Measurements from ENCODE around the gene CD200R1L.

Gene CD200R1L

GRCh38 chr3:112818289-112818688, 28.4 kb downstream of the CD200R1L start:
- Histone ChIP-seq H3K27me3 (replicated peaks; ENCODE audit: control insufficient read depth, insufficient read depth, low read length) (no peaks in the 10 kb centered on the region), H3K36me3 (ENCODE audit: control insufficient read depth, insufficient read depth, low read length, severe bottlenecking) (no peaks in the 10 kb centered on the region), H3K4me1 (ENCODE audit: control insufficient read depth, insufficient read depth, low read length) (peaks cover 28% of the 10 kb centered on the region), H3K9me3 (ENCODE audit: control insufficient read depth, low read length) (no peaks in the 10 kb centered on the region), H3K9ac (ENCODE audit: low read length) (peak overlapping the region; percentile 8), H3K4me3 (ENCODE audit: low read length) (no peak overlapping the region)
- DNase-seq (ENCODE audit: low read depth) = peak; percentile 70

GRCh38 chr3:112817797-112818196, 28.9 kb downstream of the CD200R1L start:
- peak overlapping the region; percentile 8 for H3K9ac ChIP-seq (ENCODE audit: low read length)
- H3K4me1 ChIP-seq (ENCODE audit: control insufficient read depth, insufficient read depth, low read length) = peaks cover 33% of the 10 kb centered on the region
- no peaks in the 10 kb centered on the region for H3K27me3 ChIP-seq (replicated peaks; ENCODE audit: control insufficient read depth, insufficient read depth, low read length)
- no peaks in the 10 kb centered on the region for H3K36me3 ChIP-seq (ENCODE audit: control insufficient read depth, insufficient read depth, low read length, severe bottlenecking)
- DNase-seq (ENCODE audit: low read depth) = no peak
- H3K9me3 ChIP-seq (ENCODE audit: control insufficient read depth, low read length) = no peaks in the 10 kb centered on the region
- no peak overlapping the region for H3K4me3 ChIP-seq (ENCODE audit: low read length)

- no peaks in the 10 kb centered on the region for H3K27me3 ChIP-seq (replicated peaks; ENCODE audit: control insufficient read depth, insufficient read depth, low read length)
- no peak overlapping the region for H3K9ac ChIP-seq (ENCODE audit: low read length)
- H3K9me3 ChIP-seq (ENCODE audit: control insufficient read depth, low read length) = no peaks in the 10 kb centered on the region
- no peak for DNase-seq (ENCODE audit: low read depth)
- H3K4me3 ChIP-seq (ENCODE audit: low read length) = no peak overlapping the region
- peaks cover 38% of the 10 kb centered on the region for H3K4me1 ChIP-seq (ENCODE audit: control insufficient read depth, insufficient read depth, low read length)
- no peaks in the 10 kb centered on the region for H3K36me3 ChIP-seq (ENCODE audit: control insufficient read depth, insufficient read depth, low read length, severe bottlenecking)
These were observed 29.4 kb downstream of the CD200R1L start for GRCh38 chr3:112817271-112817670.

- no peak for DNase-seq (ENCODE audit: low read depth)
- H3K9me3 ChIP-seq (ENCODE audit: control insufficient read depth, low read length) = no peaks in the 10 kb centered on the region
- H3K4me3 ChIP-seq (ENCODE audit: low read length) = no peak overlapping the region
- no peaks in the 10 kb centered on the region for H3K36me3 ChIP-seq (ENCODE audit: control insufficient read depth, insufficient read depth, low read length, severe bottlenecking)
- no peaks in the 10 kb centered on the region for H3K27me3 ChIP-seq (replicated peaks; ENCODE audit: control insufficient read depth, insufficient read depth, low read length)
- H3K9ac ChIP-seq (ENCODE audit: low read length) = no peak overlapping the region
- peaks cover 47% of the 10 kb centered on the region for H3K4me1 ChIP-seq (ENCODE audit: control insufficient read depth, insufficient read depth, low read length)
These were observed 30.7 kb downstream of the CD200R1L start for GRCh38 chr3:112815981-112816380.

GRCh38 chr3:112814266-112814665, 32.4 kb downstream of the CD200R1L start:
- H3K36me3 ChIP-seq (ENCODE audit: control insufficient read depth, insufficient read depth, low read length, severe bottlenecking) = no peaks in the 10 kb centered on the region
- H3K27me3 ChIP-seq (replicated peaks; ENCODE audit: control insufficient read depth, insufficient read depth, low read length) = no peaks in the 10 kb centered on the region
- no peak overlapping the region for H3K4me3 ChIP-seq (ENCODE audit: low read length)
- DNase-seq (ENCODE audit: low read depth) = peak; percentile 91
- peak overlapping the region; percentile 81 for H3K9ac ChIP-seq (ENCODE audit: low read length)
- peaks cover 56% of the 10 kb centered on the region for H3K4me1 ChIP-seq (ENCODE audit: control insufficient read depth, insufficient read depth, low read length)
- no peaks in the 10 kb centered on the region for H3K9me3 ChIP-seq (ENCODE audit: control insufficient read depth, low read length)

GRCh38 chr3:112813723-112814171, 32.9 kb downstream of the CD200R1L start:
- H3K4me3 ChIP-seq (ENCODE audit: low read length) = peak overlapping the region; percentile 9
- no peaks in the 10 kb centered on the region for H3K36me3 ChIP-seq (ENCODE audit: control insufficient read depth, insufficient read depth, low read length, severe bottlenecking)
- peaks cover 52% of the 10 kb centered on the region for H3K4me1 ChIP-seq (ENCODE audit: control insufficient read depth, insufficient read depth, low read length)
- H3K9me3 ChIP-seq (ENCODE audit: control insufficient read depth, low read length) = no peaks in the 10 kb centered on the region
- H3K9ac ChIP-seq (ENCODE audit: low read length) = peak overlapping the region; percentile 81
- H3K27me3 ChIP-seq (replicated peaks; ENCODE audit: control insufficient read depth, insufficient read depth, low read length) = no peaks in the 10 kb centered on the region
- peak; percentile 38 for DNase-seq (ENCODE audit: low read depth)

- H3K9me3 ChIP-seq (ENCODE audit: control insufficient read depth, low read length) = no peaks in the 10 kb centered on the region
- H3K27me3 ChIP-seq (replicated peaks; ENCODE audit: control insufficient read depth, insufficient read depth, low read length) = no peaks in the 10 kb centered on the region
- H3K9ac ChIP-seq (ENCODE audit: low read length) = peak overlapping the region; percentile 81
- H3K4me1 ChIP-seq (ENCODE audit: control insufficient read depth, insufficient read depth, low read length) = peaks cover 45% of the 10 kb centered on the region
- no peak overlapping the region for H3K4me3 ChIP-seq (ENCODE audit: low read length)
- DNase-seq (ENCODE audit: low read depth) = peak; percentile 53
- H3K36me3 ChIP-seq (ENCODE audit: control insufficient read depth, insufficient read depth, low read length, severe bottlenecking) = no peaks in the 10 kb centered on the region
These were observed 33.6 kb downstream of the CD200R1L start for GRCh38 chr3:112813016-112813415.

GRCh38 chr3:112811917-112812660, 34.6 kb downstream of the CD200R1L start:
- Histone ChIP-seq H3K9me3 (ENCODE audit: control insufficient read depth, low read length) (no peaks in the 10 kb centered on the region), H3K36me3 (ENCODE audit: control insufficient read depth, insufficient read depth, low read length, severe bottlenecking) (no peaks in the 10 kb centered on the region), H3K27me3 (replicated peaks; ENCODE audit: control insufficient read depth, insufficient read depth, low read length) (no peaks in the 10 kb centered on the region), H3K4me1 (ENCODE audit: control insufficient read depth, insufficient read depth, low read length) (peaks cover 43% of the 10 kb centered on the region), H3K9ac (ENCODE audit: low read length) (peak overlapping the region; percentile 81), H3K4me3 (ENCODE audit: low read length) (peak overlapping the region; percentile 49)
- DNase-seq (ENCODE audit: low read depth) = no peak

- H3K36me3 ChIP-seq (ENCODE audit: control insufficient read depth, insufficient read depth, low read length, severe bottlenecking) = no peaks in the 10 kb centered on the region
- DNase-seq (ENCODE audit: low read depth) = peak; percentile 97
- no peaks in the 10 kb centered on the region for H3K27me3 ChIP-seq (replicated peaks; ENCODE audit: control insufficient read depth, insufficient read depth, low read length)
These were observed 35.4 kb downstream of the CD200R1L start for GRCh38 chr3:112811131-112811884.

GRCh38 chr3:112810561-112810960, 36.1 kb downstream of the CD200R1L start:
- no peaks in the 10 kb centered on the region for H3K36me3 ChIP-seq (ENCODE audit: control insufficient read depth, insufficient read depth, low read length, severe bottlenecking)
- peaks cover 43% of the 10 kb centered on the region for H3K4me1 ChIP-seq (ENCODE audit: control insufficient read depth, insufficient read depth, low read length)
- no peak for DNase-seq (ENCODE audit: low read depth)
- H3K9me3 ChIP-seq (ENCODE audit: control insufficient read depth, low read length) = no peaks in the 10 kb centered on the region
- H3K9ac ChIP-seq (ENCODE audit: low read length) = peak overlapping the region; percentile 81
- H3K4me3 ChIP-seq (ENCODE audit: low read length) = peak overlapping the region; percentile 57
- H3K27me3 ChIP-seq (replicated peaks; ENCODE audit: control insufficient read depth, insufficient read depth, low read length) = no peaks in the 10 kb centered on the region

More at GRCh38 chr3:112811131-112811884, 35.4 kb downstream of the CD200R1L start:
- H3K4me3 ChIP-seq (ENCODE audit: low read length) = peak overlapping the region; percentile 57
- H3K9ac ChIP-seq (ENCODE audit: low read length) = peak overlapping the region; percentile 81
- H3K9me3 ChIP-seq (ENCODE audit: control insufficient read depth, low read length) = no peaks in the 10 kb centered on the region
- H3K4me1 ChIP-seq (ENCODE audit: control insufficient read depth, insufficient read depth, low read length) = peaks cover 43% of the 10 kb centered on the region

GRCh38 chr3:112808136-112808535, 38.5 kb downstream of the CD200R1L start:
- Histone ChIP-seq H3K4me3 (ENCODE audit: low read length) (no peak overlapping the region), H3K36me3 (ENCODE audit: control insufficient read depth, insufficient read depth, low read length, severe bottlenecking) (no peaks in the 10 kb centered on the region), H3K4me1 (ENCODE audit: control insufficient read depth, insufficient read depth, low read length) (peaks cover 30% of the 10 kb centered on the region), H3K9ac (ENCODE audit: low read length) (no peak overlapping the region), H3K9me3 (ENCODE audit: control insufficient read depth, low read length) (no peaks in the 10 kb centered on the region), H3K27me3 (replicated peaks; ENCODE audit: control insufficient read depth, insufficient read depth, low read length) (no peaks in the 10 kb centered on the region)
- no peak for DNase-seq (ENCODE audit: low read depth)
